Left forelimb (tissue), 1 donor: ENCODE measurements around the gene NOP56.

Experiments
- DNase-seq: peaks from one replicate; pipeline ENCODE4 v3.0.0-alpha.2; 2018; ENCODE audit warnings: low spot score

NOP56 gene

GRCh38 chr20:2687514-2687913, 35.1 kb downstream of the NOP56 start:
- DNase-seq = no peak

- no peak for DNase-seq
Measured at GRCh38 chr20:2688041-2688591, 35.7 kb downstream of the NOP56 start.

- no peak for DNase-seq
Measured at GRCh38 chr20:2690213-2690612, 37.8 kb downstream of the NOP56 start.

GRCh38 chr20:2690718-2691117, 38.3 kb downstream of the NOP56 start:
- DNase-seq = no peak

- DNase-seq = no peak
Measured at GRCh38 chr20:2691127-2691526, 38.7 kb downstream of the NOP56 start.

- DNase-seq = no peak
Measured at GRCh38 chr20:2691663-2692035, 39.2 kb downstream of the NOP56 start.

- no peak for DNase-seq
Measured at GRCh38 chr20:2692036-2692885, 39.8 kb downstream of the NOP56 start, which contains the start of gene EBF4. Gene EBF4 (plus strand): TSS chr20:2692780. CDS start chr20:2693646, 866 bp downstream.

- DNase-seq = no peak
Measured at GRCh38 chr20:2692886-2693285, 40.5 kb downstream of the NOP56 start.

GRCh38 chr20:2693286-2694007, 41.0 kb downstream of the NOP56 start:
- DNase-seq = no peak

GRCh38 chr20:2694008-2694471, 41.6 kb downstream of the NOP56 start:
- DNase-seq = peak; percentile 62

- no peak for DNase-seq
Measured at GRCh38 chr20:2694519-2694918, 42.1 kb downstream of the NOP56 start.

- peak; percentile 23 for DNase-seq
Measured at GRCh38 chr20:2695206-2695983, 43.0 kb downstream of the NOP56 start.

- peak; percentile 31 for DNase-seq
Measured at GRCh38 chr20:2695984-2696525, 43.6 kb downstream of the NOP56 start.

GRCh38 chr20:2696646-2697045, 44.2 kb downstream of the NOP56 start:
- peak; percentile 33 for DNase-seq

GRCh38 chr20:2697768-2698167, 45.3 kb downstream of the NOP56 start:
- peak; percentile 30 for DNase-seq

GRCh38 chr20:2698186-2698817, 45.9 kb downstream of the NOP56 start:
- DNase-seq = no peak

- peak; percentile 15 for DNase-seq
Measured at GRCh38 chr20:2698912-2699311, 46.5 kb downstream of the NOP56 start.

- peak; percentile 42 for DNase-seq
Measured at GRCh38 chr20:2699775-2700413, 47.5 kb downstream of the NOP56 start.

- DNase-seq = peak; percentile 31
Measured at GRCh38 chr20:2700913-2701620, 48.6 kb downstream of the NOP56 start.

GRCh38 chr20:2701671-2702081, 49.2 kb downstream of the NOP56 start:
- DNase-seq = no peak
